HG03095 (cell line): ENCODE measurements around the gene NCS1.

Experiments
- ATAC-seq: cut with Tn5 transposase; IDR thresholded peaks from one replicate; pipeline ENCODE4 v1.9.1; 2021; ENCODE audit warnings: moderate library complexity; ENCODE audit not compliant: unreplicated experiment

NCS1 gene

GRCh38 chr9:130193103-130193502 is 20.9 kb downstream of the NCS1 start:
- no peak for ATAC-seq

DNA sequence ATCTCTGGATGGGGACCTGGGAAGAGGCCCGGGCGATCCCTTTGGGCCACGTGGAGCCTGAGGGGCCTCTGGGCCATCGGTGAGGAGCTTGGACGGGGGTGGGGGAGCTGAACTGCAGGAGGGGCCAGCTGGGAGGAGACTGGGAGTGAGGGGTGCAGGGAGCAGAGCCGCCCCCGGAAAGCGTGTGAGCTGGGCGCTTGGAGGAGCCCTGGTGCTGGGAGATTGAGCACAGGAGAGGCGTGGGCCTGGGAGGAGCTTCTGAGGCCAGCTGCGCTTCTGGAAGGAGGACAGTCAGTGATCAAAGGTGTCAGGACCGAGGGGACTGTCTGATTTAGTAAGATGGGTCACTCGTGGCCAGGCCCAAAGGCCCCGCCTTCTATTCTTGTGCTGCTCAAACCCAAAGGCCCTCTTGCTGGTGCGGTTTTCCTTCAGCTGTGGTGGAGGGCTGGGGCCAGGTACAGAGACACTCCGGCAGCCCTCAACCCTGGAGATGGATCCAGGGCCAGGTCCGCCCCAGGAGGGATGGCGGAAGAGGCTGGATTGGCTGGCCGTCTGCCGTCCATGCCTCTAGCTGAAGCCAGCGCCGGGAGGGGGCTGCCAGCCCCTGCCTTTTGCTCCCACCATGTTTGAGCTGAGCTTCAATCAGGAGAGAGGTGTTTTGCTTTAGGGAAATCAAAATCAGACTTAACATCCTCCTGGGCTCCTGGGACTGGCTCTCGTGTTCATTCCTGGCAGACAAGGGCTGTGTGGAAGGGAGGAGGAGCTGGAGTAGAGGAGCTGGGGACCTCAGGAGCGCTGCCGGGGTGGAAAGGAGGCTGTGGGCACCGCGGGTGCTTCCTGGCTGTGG is 21.6 kb downstream of the NCS1 start:
- ATAC-seq: no peak

DNA sequence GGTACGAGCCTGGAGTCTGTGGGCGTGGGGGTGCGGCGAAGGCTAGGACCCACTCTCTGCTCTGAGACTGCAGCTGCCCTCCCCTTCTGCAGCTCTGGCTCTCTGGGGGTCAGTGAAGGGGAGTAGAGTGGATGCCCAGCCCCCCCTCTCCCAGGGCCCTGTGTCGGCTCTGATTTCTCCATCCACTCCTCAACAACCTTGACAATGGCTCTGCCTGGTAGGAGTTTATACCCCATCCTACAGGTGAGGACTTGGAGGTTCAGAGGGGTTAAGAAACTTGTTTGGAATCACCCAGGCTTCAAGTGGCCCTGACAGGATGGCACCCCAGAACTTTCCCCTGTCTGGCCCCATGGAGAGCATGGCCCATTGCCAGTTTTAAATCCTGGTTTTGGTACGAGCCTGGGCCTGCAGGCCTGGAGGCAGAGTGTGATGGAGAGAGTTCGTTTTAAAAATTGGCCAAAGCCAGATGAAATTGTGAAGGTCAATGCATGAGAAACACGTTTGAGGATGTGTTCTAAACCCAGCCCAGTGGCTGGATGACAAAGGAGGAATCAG is 22.3 kb downstream of the NCS1 start:
- ATAC-seq: no peak

- ATAC-seq: no peak
These were observed 23.4 kb downstream of the NCS1 start for GRCh38 chr9:130195638-130196037.

GRCh38 chr9:130196643-130197042 is 24.4 kb downstream of the NCS1 start:
- no peak for ATAC-seq

- ATAC-seq: no peak
These were observed 25.2 kb downstream of the NCS1 start for GRCh38 chr9:130197386-130197785.

DNA sequence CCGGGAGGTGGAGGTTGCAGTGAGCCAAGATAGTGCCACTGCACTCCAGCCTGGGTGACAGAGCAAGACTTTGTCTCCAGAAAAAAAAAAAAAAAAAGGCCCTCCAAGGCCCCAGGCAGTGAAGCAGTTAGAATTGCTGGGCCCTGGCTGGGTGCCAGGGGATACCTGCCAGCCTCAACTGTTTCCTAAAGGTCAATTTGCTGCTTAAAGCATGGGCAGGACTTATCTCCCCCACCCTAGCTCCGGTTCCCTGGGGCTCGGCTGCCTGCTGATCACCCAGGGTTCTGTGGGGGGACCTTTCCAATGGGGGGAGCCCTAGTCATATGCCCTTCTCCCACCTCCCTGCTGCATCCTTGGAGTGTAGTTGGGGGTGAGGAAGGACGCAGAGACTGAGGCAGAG is 25.7 kb downstream of the NCS1 start:
- ATAC-seq: no peak

DNA sequence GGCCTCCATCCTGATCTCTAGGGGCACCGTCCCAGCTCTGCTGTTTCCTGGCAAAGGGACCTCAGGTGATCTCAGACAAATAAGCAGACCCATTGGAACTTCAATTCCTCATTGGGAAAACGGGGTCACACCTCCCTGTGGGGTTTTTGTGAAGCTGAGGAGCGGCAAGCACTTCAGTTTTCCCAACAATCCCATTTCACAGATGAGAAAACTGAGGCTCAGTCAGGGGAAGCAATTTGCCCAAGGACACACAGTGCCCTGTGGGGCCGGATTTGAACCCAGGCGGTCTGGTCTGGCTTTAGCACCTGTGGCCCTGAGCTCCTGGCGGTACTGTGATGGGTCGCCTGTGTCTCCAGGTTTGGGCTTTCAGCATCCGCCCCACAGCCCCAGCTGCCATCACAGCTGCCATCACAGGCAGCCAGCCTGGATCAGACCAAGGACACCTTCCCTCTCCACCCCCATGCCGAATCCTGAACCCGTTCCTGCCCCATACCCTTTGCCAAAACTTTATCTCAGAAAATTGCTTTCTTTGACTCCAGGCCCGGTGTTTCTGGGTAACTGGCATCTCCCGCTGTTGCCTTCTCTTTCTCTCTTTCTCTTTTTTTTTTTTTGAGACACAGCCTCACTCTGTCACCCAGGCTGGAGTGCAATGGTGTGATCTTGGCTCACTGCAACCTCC is 26.4 kb downstream of the NCS1 start:
- no peak for ATAC-seq

- no peak for ATAC-seq
These were observed 27.4 kb downstream of the NCS1 start for GRCh38 chr9:130199605-130200004.

GRCh38 chr9:130200038-130200849 is 28.0 kb downstream of the NCS1 start:
- ATAC-seq: no peak

DNA sequence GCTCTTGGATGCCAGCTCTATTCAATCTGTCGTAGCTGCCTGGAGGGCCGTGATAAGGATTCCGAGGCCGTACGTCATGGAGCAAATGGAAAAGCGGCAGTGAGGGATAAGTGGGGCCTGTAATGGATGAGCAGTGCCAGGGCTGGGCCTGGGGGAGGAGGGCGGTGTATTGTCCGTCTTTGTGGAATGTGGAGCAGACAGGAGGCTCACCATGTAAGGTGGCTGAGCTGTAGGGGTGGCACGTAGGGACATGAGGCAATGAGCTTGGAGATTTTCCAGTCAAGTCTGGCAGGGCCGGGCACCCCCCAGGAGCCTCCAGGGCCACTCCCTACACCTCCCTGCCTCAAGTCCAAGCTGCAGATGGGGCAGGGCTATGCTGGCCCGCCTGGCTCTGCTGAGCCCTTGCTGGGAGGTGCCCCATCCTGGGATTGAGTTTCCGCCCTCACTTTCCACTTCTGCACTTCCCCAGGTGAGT is 29.2 kb downstream of the NCS1 start:
- ATAC-seq: no peak

- no peak for ATAC-seq
These were observed 29.8 kb downstream of the NCS1 start for GRCh38 chr9:130201974-130202373.

- ATAC-seq: no peak
These were observed 32.1 kb downstream of the NCS1 start for GRCh38 chr9:130204341-130204740.

DNA sequence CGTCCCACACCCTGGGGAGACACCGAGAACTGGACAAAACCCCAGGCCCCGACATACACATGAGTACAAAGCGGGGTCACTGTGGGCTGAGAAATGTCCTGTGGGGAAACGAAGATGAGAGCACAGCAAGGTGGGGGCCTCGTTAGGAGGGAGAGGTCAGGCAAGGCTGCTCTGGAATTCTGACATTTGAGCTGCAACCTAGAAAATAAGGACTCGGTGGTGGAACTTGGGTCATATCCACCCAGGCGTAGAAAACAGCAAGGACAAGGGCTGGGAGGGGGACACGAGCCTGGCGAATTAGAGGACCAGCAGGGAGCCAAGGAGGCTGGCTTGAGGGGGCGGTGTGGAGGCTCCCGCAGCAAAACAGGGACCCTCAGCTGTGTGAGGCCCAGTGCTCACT is 32.8 kb downstream of the NCS1 start:
- ATAC-seq: no peak

- no peak for ATAC-seq
These were observed 33.7 kb downstream of the NCS1 start for GRCh38 chr9:130205912-130206311.

GRCh38 chr9:130206579-130206978 is 34.4 kb downstream of the NCS1 start:
- ATAC-seq: no peak

DNA sequence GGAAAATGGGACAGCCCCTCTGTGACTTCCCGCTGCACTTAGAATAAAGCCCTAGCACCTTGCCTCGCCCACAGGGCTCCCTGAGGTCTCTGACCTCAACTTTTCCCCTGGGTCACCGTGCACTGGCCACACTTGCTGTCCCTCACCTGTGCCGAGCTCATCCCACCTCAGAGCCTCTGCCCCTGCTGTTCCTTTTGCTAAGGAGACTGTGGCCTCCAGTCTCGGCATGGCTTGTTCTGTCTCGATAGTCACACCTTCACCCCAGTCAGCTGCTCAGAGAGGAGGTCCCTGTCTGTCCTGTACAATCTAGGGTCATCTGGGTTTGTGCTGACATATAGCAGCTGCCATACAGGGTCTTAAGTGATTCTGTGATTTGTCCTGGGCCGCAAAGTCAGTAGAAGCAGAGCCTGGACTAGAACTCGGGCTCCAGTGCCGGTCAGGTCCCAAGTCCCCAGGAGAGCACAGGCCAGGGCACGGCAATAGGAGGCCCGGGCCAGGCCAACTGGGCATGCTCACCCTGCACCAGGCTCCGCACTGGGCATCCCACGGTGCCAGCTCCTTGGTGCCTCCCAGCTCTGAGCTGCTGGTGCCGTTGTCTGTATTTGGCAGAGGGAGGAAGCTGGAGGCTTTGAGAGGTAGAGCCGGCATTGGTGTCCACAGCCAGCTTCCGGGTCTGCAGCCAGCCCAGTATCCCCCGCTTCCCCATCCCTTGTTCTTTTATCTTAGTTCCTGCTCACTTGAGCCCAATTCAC is 35.2 kb downstream of the NCS1 start:
- no peak for ATAC-seq

DNA sequence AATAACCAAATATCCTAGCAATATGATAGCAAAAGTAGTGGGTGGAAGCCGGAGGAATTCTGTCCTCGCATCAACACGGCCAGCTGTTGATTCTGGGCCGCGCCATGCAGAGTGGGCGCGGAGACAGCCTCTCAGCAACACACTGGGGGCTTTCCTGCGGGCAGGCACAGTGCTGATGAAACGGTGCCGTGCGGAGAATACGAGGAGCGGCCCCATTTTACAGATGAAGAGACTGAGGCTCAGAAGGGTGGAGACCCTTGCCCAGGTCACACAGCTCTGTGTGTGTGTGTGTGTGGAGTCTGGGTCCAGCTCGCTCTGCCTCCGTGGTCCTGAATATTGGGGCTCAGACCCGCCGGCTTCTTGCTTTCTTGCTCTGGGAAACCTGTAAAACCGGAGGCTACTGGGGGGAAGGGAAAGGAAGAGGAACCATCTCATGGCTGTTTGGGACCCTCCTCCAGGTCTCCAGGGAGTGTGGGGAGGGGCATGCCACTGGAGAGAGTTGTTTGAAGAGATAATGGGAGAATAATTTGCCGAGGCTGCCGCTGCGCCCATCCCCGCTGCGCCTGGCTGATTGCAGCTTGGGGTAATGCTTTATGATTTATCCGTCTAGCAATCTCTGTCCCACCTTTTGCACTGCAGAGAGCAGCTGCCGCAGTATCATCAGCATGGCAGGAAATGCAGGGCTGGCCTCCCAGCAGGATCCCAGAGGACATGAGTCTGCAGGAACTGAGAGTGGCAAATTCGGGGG is 36.6 kb downstream of the NCS1 start:
- no peak for ATAC-seq

DNA sequence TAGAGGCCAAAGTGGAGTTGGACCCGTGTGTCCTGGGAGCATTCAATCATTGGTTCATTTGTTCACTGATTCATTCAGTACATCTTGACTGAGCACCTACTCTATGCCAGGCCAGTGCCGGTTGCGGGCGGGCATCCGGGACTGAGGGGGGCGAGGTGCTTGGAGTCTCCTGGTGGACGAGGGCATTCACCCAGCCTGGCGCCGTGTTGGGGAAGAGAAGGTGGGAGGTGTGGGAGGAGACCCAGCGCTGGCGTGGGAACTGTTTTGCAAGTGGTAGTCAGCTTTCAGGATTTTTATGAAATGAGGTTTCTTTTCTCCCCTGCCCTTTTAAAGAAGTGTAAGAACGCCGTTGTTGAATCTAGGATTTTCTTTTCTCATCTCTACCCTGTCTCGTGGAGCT is 37.2 kb downstream of the NCS1 start:
- ATAC-seq: no peak
